Peyer's patch (tissue), 4 donors: ENCODE results near the gene RHOH. TPM values are rescaled to one million over a fixed set of nuclear protein-coding genes. Genes with fewer than 3 reads are reported as not detected.
A peak's percentile ranks its signal among the peaks of the same experiment; 100 is the strongest.

Experiments used
- DNase-seq, 3 donors: peaks; one replicate each; pipeline ENCODE4 v3.0.0-alpha.2; 2017 to 2019
- H3K27ac ChIP-seq, 4 donors: fragments of 200-600 bp; sonication (generic); one replicate each; pipeline ENCODE4 v1.5.1; 2016 to 2019
- H3K27me3 ChIP-seq, 2 donors: fragments of 200-600 bp; sonication (generic); one replicate each; pipeline ENCODE4 v1.5.1; 2019
- H3K36me3 ChIP-seq, 3 donors: fragments of 200-600 bp; sonication (generic); one replicate each; pipeline ENCODE4 v1.5.1; 2016 to 2019
- H3K4me1 ChIP-seq, 4 donors: fragments of 200-600 bp; sonication (generic); one replicate each; pipeline ENCODE4 v1.5.1; 2016 to 2019
- H3K4me3 ChIP-seq, 4 donors: fragments of 200-600 bp; sonication (generic); 1 replicate in 3 of 4; 2 replicates in 1 of 4; pipeline ENCODE4 v1.5.1; 2016 to 2019; ENCODE audit warnings: mild to moderate bottlenecking in 1 of 4
- H3K9me3 ChIP-seq, 4 donors: fragments of 200-600 bp; sonication (generic); one replicate each; pipeline ENCODE4 v1.5.1; 2016 to 2019; ENCODE audit warnings: mild to moderate bottlenecking in 1 of 4
- CTCF ChIP-seq, 6 experiments: fragments of 450-650 bp in 4 of 6; fragments of 200-600 bp in 2 of 6; sonication (generic) in 1 of 6; IDR thresholded peaks; one replicate each; pipeline ENCODE4 v1.5.1; 2017 to 2019; ENCODE audit warnings: antibody characterized with exemption in 6 of 6, mild to moderate bottlenecking in 3 of 6, moderate library complexity in 1 of 6
- POLR2A ChIP-seq, 2 donors: fragments of 450-650 bp; IDR thresholded peaks; one replicate each; pipeline ENCODE4 v1.5.1; 2017; ENCODE audit warnings: antibody characterized with exemption in 2 of 2, mild to moderate bottlenecking in 2 of 2, moderate library complexity in 2 of 2
- total RNA-seq, 4 donors: library from RNA; depleted of rRNA; stranded (reverse); fragments of >200 nt; gene quantifications; one replicate each; pipeline ENCODE4 v1.1.0, GENCODE V29; 2016

RHOH gene
- total RNA-seq, 4 donors from 2014 or later = 3.0 to 46.2 (median 9.8) TPM

GRCh38 chr4:40193578-40193977 lies 3.3 kb upstream of the RHOH start:
- Histone ChIP-seq H3K4me1 (peaks cover 0 to 14% (median 3%) of the 10 kb centered on the region in 4 donors), H3K4me3 (peak overlapping the region in 2 of 4 donors; percentile 26 to 57), H3K27ac (peak overlapping the region; percentile 58 to 87 (median 72)), H3K9me3 (no peaks in the 10 kb centered on the region), H3K36me3 (no peaks in the 10 kb centered on the region), H3K27me3 (no peaks in the 10 kb centered on the region)
- TF ChIP-seq CTCF (IDR thresholded peaks at IDR 0.05) (no peak), POLR2A (IDR thresholded peaks at IDR 0.05) (no peak)
- DNase-seq = no peak

- TF ChIP-seq CTCF (IDR thresholded peaks at IDR 0.05) (no peak), POLR2A (IDR thresholded peaks at IDR 0.05) (peak; percentile 35 to 37)
- Histone ChIP-seq H3K9me3 (no peaks in the 10 kb centered on the region), H3K27me3 (no peaks in the 10 kb centered on the region), H3K4me1 (peaks cover 0 to 14% (median 3%) of the 10 kb centered on the region in 4 donors), H3K36me3 (no peaks in the 10 kb centered on the region), H3K4me3 (peak overlapping the region; percentile 9 to 57 (median 24)), H3K27ac (peak overlapping the region; percentile 58 to 87 (median 74))
- peak in 2 of 3 donors; percentile 78 to 88 for DNase-seq
These were observed 2.1 kb upstream of the RHOH start for GRCh38 chr4:40194602-40195161.

- TF ChIP-seq CTCF (IDR thresholded peaks at IDR 0.05) (no peak), POLR2A (IDR thresholded peaks at IDR 0.05) (no peak)
- peak overlapping the region in 3 of 4 donors; percentile 68 to 87 (median 80) for H3K27ac ChIP-seq
- peak overlapping the region in 1 of 4 donors; percentile 57 for H3K4me3 ChIP-seq
These were observed 1.4 kb upstream of the RHOH start for GRCh38 chr4:40195182-40196177.

GRCh38 chr4:40196272-40196671 lies 559 bp upstream of the RHOH start:
- DNase-seq = no peak
- peak overlapping the region in 2 of 4 donors; percentile 49 to 57 for H3K4me3 ChIP-seq

More at GRCh38 chr4:40195182-40196177, 1.4 kb upstream of the RHOH start:
- H3K9me3 ChIP-seq = no peaks in the 10 kb centered on the region
- peaks cover 0 to 14% (median 3%) of the 10 kb centered on the region in 4 donors for H3K4me1 ChIP-seq
- H3K27me3 ChIP-seq = no peaks in the 10 kb centered on the region
- H3K36me3 ChIP-seq = no peaks in the 10 kb centered on the region
- no peak for DNase-seq

More at GRCh38 chr4:40196272-40196671, 559 bp upstream of the RHOH start:
- Histone ChIP-seq H3K4me1 (peaks cover 0 to 14% (median 2%) of the 10 kb centered on the region in 4 donors), H3K9me3 (no peaks in the 10 kb centered on the region), H3K27ac (peak overlapping the region; percentile 68 to 87 (median 80)), H3K27me3 (no peaks in the 10 kb centered on the region), H3K36me3 (no peaks in the 10 kb centered on the region)
- no peak for TF ChIP-seq POLR2A (IDR thresholded peaks at IDR 0.05)
- no peak for TF ChIP-seq CTCF (IDR thresholded peaks at IDR 0.05)
